HepG2 (cell line): Measurements from ENCODE around the gene SLX9. TPM values are rescaled to one million over a fixed set of nuclear protein-coding genes. Genes with fewer than 3 reads are reported as not detected.
A peak's percentile ranks its signal among the peaks of the same experiment; 100 is the strongest.

Experiments used
- AGO2 ChIP-seq: fragments of 200-400 bp; formaldehyde crosslinking; optimal IDR thresholded peaks from 2 replicates; pipeline ENCODE3; 2017; ENCODE audit warnings: mild to moderate bottlenecking, low read depth, low read length, moderate library complexity
- HMGXB3 ChIP-seq: sonication (generic); formaldehyde crosslinking; IDR thresholded peaks from 2 replicates; pipeline ENCODE4 v1.4.0; 2020; ENCODE audit warnings: missing genetic modification reagents, borderline replicate concordance
- HNF4A ChIP-seq: sonication (generic); formaldehyde crosslinking; IDR thresholded peaks from 2 replicates; pipeline ENCODE4 v1.4.0; 2020; ENCODE audit warnings: missing genetic modification reagents
- HOXA3 ChIP-seq: sonication (generic); formaldehyde crosslinking; IDR thresholded peaks from 2 replicates; pipeline ENCODE4 v1.5.0; 2020; ENCODE audit warnings: missing genetic modification reagents
- MXI1 ChIP-seq: IDR thresholded peaks from 3 replicates; pipeline ENCODE4 v1.6.1; 2012; ENCODE audit warnings: low read depth, low read length, inconsistent platforms, borderline replicate concordance
- MYC ChIP-seq: sonication (generic); formaldehyde crosslinking; IDR thresholded peaks from 2 replicates; pipeline ENCODE4 v1.9.0; 2021; ENCODE audit warnings: missing genetic modification reagents, borderline replicate concordance
- NONO ChIP-seq, 2 experiments: fragments of 450-650 bp in 1 of 2; sonication (generic) in 1 of 2; formaldehyde crosslinking in 1 of 2; IDR thresholded peaks in 1 of 2; conservative IDR thresholded peaks in 1 of 2; 2 replicates each; pipeline versions ENCODE4 v1.6.1 to v1.8.0; 2017 to 2022; ENCODE audit warnings: mild to moderate bottlenecking in 1 of 2, missing genetic modification reagents in 1 of 2, moderate library complexity in 1 of 2
- SALL1 ChIP-seq: sonication (generic); formaldehyde crosslinking; IDR thresholded peaks from 2 replicates; pipeline ENCODE4 v1.8.0; 2022; ENCODE audit warnings: mild to moderate bottlenecking, missing genetic modification reagents
- SAP130 ChIP-seq: IDR thresholded peaks from 2 replicates; pipeline ENCODE4 v1.6.1; 2016; ENCODE audit warnings: low read depth
- SSRP1 ChIP-seq: IDR thresholded peaks from 2 replicates; pipeline ENCODE4 v1.6.1; 2016; ENCODE audit warnings: control low read depth
- ZBTB21 ChIP-seq: sonication (generic); formaldehyde crosslinking; IDR thresholded peaks from 2 replicates; pipeline ENCODE4 v1.4.0; 2020; ENCODE audit warnings: missing genetic modification reagents
- ZFX ChIP-seq: sonication (generic); formaldehyde crosslinking; IDR thresholded peaks from 2 replicates; pipeline ENCODE4 v1.4.0; 2020; ENCODE audit warnings: mild to moderate bottlenecking, low read depth, missing genetic modification reagents, moderate library complexity
- ZFY ChIP-seq: sonication (generic); formaldehyde crosslinking; IDR thresholded peaks from 2 replicates; pipeline ENCODE4 v1.4.0; 2020; ENCODE audit warnings: missing genetic modification reagents
- ZNF232 ChIP-seq: sonication (generic); formaldehyde crosslinking; IDR thresholded peaks from 2 replicates; pipeline ENCODE4 v1.4.0; 2020; ENCODE audit warnings: missing genetic modification reagents, borderline replicate concordance
- polyA plus RNA-seq, 8 experiments: library from polyadenylated mRNA; depleted of rRNA in 3 of 8; stranded (reverse) in 7 of 8; unstranded in 1 of 8; fragments of >200 nt; fragmentation: Illumina TruSeq in 4 of 8; extraction: Trizol in 4 of 8; gene quantifications; 2 replicates each; pipeline versions ENCODE4 v1.2.1 to v1.2.3, GENCODE V29; 2011 to 2016; ENCODE audit warnings: low read depth in 4 of 8, missing spikeins in 1 of 8, mixed read lengths in 1 of 8; ENCODE audit not compliant: insufficient read depth in 1 of 8
- total RNA-seq, 5 experiments: library from RNA; depleted of rRNA; stranded (reverse); fragments of >200 nt; fragmentation: Illumina TruSeq; extraction: Trizol; gene quantifications; 2 replicates each; pipeline ENCODE4 v1.2.3, GENCODE V29; 2016; ENCODE audit warnings: low read depth in 1 of 5
- TF ChIP-seq, protein P1 (sequence below): sonication (generic); formaldehyde crosslinking; IDR thresholded peaks from 2 replicates; pipeline ENCODE4 v1.4.0; 2020; ENCODE audit warnings: mild to moderate bottlenecking, missing genetic modification reagents

The SLX9 gene
- total and polyA plus RNA-seq, 2 of the 13 experiments (the other 11 are each of a cell fraction or from before 2014, with no cell fraction given) = 21.0 to 47.1 TPM

GRCh38 chr21:44890338-44890931, 49.4 kb upstream of the SLX9 start (continued):
- TF ChIP-seq SALL1 (CRISPR knock-in tag) = 0 out of 2 replicates have a peak, but pooled peaks have one; percentile 11
- TF ChIP-seq HNF4A = no peak
- TF ChIP-seq AGO2 = peak; percentile 2
- TF ChIP-seq ZFY = peak; percentile 43; the same call in 1 of the 2 replicates
- TF ChIP-seq, protein P1, sequence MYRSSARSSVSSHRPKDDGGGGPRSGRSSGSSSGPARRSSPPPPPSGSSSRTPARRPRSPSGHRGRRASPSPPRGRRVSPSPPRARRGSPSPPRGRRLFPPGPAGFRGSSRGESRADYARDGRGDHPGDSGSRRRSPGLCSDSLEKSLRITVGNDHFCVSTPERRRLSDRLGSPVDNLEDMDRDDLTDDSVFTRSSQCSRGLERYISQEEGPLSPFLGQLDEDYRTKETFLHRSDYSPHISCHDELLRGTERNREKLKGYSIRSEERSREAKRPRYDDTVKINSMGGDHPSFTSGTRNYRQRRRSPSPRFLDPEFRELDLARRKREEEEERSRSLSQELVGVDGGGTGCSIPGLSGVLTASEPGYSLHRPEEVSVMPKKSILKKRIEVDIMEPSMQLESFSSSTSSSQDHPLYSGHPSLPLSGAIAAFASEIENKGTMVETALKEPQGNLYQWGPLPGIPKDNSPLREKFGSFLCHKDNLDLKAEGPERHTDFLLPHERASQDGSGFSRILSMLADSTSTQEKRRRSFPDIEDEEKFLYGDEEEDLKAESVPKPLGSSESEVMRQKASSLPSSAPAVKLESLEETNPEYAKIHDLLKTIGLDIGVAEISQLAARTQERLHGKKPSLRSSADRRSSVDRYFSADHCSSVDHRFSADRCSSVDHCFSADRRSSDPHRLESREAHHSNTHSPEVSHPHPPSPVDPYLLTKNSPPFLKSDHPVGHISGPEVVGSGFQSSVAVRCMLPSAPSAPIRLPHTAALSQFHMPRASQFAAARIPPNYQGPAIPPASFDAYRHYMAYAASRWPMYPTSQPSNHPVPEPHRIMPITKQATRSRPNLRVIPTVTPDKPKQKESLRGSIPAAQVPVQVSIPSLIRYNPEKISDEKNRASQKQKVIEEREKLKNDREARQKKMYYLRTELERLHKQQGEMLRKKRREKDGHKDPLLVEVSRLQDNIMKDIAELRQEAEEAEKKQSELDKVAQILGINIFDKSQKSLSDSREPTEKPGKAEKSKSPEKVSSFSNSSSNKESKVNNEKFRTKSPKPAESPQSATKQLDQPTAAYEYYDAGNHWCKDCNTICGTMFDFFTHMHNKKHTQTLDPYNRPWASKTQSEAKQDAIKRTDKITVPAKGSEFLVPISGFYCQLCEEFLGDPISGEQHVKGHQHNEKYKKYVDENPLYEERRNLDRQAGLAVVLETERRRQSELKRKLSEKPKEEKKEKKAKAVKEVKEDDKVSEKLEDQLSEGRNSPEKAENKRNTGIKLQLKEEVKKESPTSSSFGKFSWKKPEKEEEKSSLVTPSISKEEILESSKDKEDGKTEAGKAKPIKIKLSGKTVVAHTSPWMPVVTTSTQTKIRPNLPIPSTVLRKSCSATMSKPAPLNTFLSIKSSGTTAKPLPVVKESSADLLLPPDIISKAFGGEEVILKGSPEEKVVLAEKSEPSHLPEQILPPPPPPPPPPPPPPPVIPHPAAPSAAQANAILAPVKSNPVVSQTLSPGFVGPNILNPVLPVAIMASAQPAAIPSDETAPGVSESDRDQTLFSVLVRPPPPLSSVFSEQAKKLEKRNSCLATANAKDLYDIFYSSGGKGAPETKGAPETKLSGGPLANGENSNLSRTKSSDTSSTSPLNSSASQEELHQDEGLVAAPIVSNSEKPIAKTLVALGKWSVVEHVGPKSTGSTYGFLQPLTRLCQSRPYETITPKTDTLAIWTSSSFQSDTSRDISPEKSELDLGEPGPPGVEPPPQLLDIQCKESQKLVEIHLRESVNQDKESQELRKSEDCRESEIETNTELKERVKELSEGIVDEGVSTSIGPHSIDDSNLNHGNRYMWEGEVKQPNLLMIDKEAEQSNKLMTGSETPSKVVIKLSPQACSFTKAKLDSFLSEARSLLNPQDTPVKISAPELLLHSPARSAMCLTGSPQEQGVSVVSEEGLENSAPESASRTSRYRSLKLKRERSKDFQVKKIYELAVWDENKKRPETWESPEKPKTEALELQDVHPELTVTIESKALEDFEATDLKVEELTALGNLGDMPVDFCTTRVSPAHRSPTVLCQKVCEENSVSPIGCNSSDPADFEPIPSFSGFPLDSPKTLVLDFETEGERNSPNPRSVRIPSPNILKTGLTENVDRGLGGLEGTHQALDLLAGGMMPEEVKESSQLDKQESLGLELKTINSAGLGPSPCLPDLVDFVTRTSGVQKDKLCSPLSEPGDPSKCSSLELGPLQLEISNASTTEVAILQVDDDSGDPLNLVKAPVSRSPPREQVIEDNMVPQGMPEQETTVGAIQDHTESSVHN = no peak
- TF ChIP-seq HMGXB3 (CRISPR knock-in tag) = peak; percentile 41; the same call in 1 of the 2 replicates
- no peak for TF ChIP-seq ZBTB21 (CRISPR knock-in tag)
- TF ChIP-seq ZNF232 (CRISPR knock-in tag) = no peak
- peak; percentile 48; the same call in 1 of the 2 replicates for TF ChIP-seq HOXA3 (CRISPR knock-in tag)
- peak; percentile 64; the same call in 1 of the 2 replicates for TF ChIP-seq MYC
- peak; percentile 38; the same call in 1 of the 3 replicates for TF ChIP-seq MXI1
- no peak for TF ChIP-seq NONO (IDR thresholded peaks at IDR 0.05)
- peak; percentile 54; the same call in 1 of the 2 replicates for TF ChIP-seq NONO (CRISPR knock-in tag; conservative IDR thresholded peaks at IDR 0.05)
- peak; percentile 24; the same call in 1 of the 2 replicates for TF ChIP-seq SAP130 (CRISPR knock-in tag)
- TF ChIP-seq ZFX (CRISPR knock-in tag) = peak; percentile 44; the same call in 1 of the 2 replicates
- TF ChIP-seq SSRP1 (CRISPR knock-in tag) = no peak
